Esophagus muscularis mucosa (tissue), 3 donors: ENCODE data around the gene MBP.

Experiments used
- CTCF ChIP-seq, 3 experiments: fragments of 200-600 bp in 2 of 3; fragments of 450-650 bp in 1 of 3; sonication (generic) in 2 of 3; IDR thresholded peaks; one replicate each; pipeline ENCODE4 v1.5.1; 2017 to 2019; ENCODE audit warnings: antibody characterized with exemption in 3 of 3, mild to moderate bottlenecking in 2 of 3, moderate library complexity in 1 of 3
- POLR2A ChIP-seq: fragments of 450-650 bp; IDR thresholded peaks from one replicate; pipeline ENCODE4 v1.6.1; 2017; ENCODE audit warnings: antibody characterized with exemption, moderate library complexity, mild to moderate bottlenecking, low read depth
- POLR2AphosphoS5 ChIP-seq, 2 donors: sonication (generic); formaldehyde crosslinking; IDR thresholded peaks; one replicate each; pipeline ENCODE4 v1.6.1; 2017; ENCODE audit warnings: antibody characterized with exemption in 2 of 2

GRCh38 chr18:77137851-77138250 is 5.3 kb upstream of the MBP start:
- TF ChIP-seq CTCF (IDR thresholded peaks at IDR 0.05): no peak
- no peak for TF ChIP-seq POLR2AphosphoS5 (IDR thresholded peaks at IDR 0.05)
- no peak for TF ChIP-seq POLR2A
